IPS DF 6.9 (cell line): ENCODE measurements around the gene MUC2.

Source experiments
- DNase-seq: peaks from one replicate; pipeline ENCODE4 v3.0.0-alpha.2; 2013; ENCODE audit warnings: low read depth, low spot score
- H3K27ac ChIP-seq: one replicate; pipeline ENCODE4 v1.5.1; 2013; ENCODE audit warnings: low read length, control low read depth
- H3K27me3 ChIP-seq: 2 replicates; pipeline ENCODE4 v1.6.1; 2013; ENCODE audit warnings: mild to moderate bottlenecking, low read length; ENCODE audit not compliant: control insufficient read depth, insufficient read depth
- H3K36me3 ChIP-seq: 2 replicates; pipeline ENCODE4 v1.6.1; 2013; ENCODE audit warnings: low read length; ENCODE audit not compliant: control insufficient read depth, insufficient read depth
- H3K4me1 ChIP-seq: 2 replicates; pipeline ENCODE4 v1.6.1; 2013; ENCODE audit warnings: low read length; ENCODE audit not compliant: control insufficient read depth, insufficient read depth
- H3K4me3 ChIP-seq: 2 replicates; pipeline ENCODE4 v1.5.1; 2013; ENCODE audit warnings: mild to moderate bottlenecking, low read length
- H3K9me3 ChIP-seq: 2 replicates; pipeline ENCODE4 v1.6.1; 2013; ENCODE audit warnings: low read length, inconsistent platforms; ENCODE audit not compliant: control insufficient read depth, insufficient read depth
- WGBS: extraction: QIAGEN DNeasy Blood & Tissue Kit; methylation state at CpG from one replicate; pipeline ENCODE4 v1.1.7; 2013; ENCODE audit warnings: mixed read lengths, missing lambda C conversion rate; ENCODE audit not compliant: insufficient read length, insufficient coverage; 5-methylcytosine and 5-hydroxymethylcytosine counted together

Gene MUC2

GRCh38 chr11:1042626-1043562, 31.8 kb upstream of the MUC2 start:
- Histone ChIP-seq H3K9me3 (no peaks in the 10 kb centered on the region), H3K27ac (no peak overlapping the region), H3K27me3 (no peaks in the 10 kb centered on the region), H3K4me3 (no peak overlapping the region), H3K4me1 (no peaks in the 10 kb centered on the region), H3K36me3 (no peaks in the 10 kb centered on the region)
- no peak for DNase-seq
- WGBS, result no CpG with 5 or more reads among the region's 26 CpGs

- Histone ChIP-seq H3K9me3 (no peaks in the 10 kb centered on the region), H3K4me1 (no peaks in the 10 kb centered on the region), H3K36me3 (no peaks in the 10 kb centered on the region), H3K27me3 (no peaks in the 10 kb centered on the region), H3K27ac (no peak overlapping the region), H3K4me3 (no peak overlapping the region)
- DNase-seq, result no peak
- no CpG with 5 or more reads among the region's 20 CpGs for WGBS
Measured at GRCh38 chr11:1043563-1044096, 31.0 kb upstream of the MUC2 start.

GRCh38 chr11:1044160-1044559, 30.5 kb upstream of the MUC2 start:
- Histone ChIP-seq H3K36me3 (no peaks in the 10 kb centered on the region), H3K27ac (no peak overlapping the region), H3K27me3 (no peaks in the 10 kb centered on the region), H3K4me3 (no peak overlapping the region), H3K9me3 (no peaks in the 10 kb centered on the region), H3K4me1 (no peaks in the 10 kb centered on the region)
- WGBS, result no CpG with 5 or more reads among the region's 6 CpGs
- DNase-seq, result no peak

GRCh38 chr11:1047595-1048156, 27.0 kb upstream of the MUC2 start:
- no CpG with 5 or more reads among the region's 22 CpGs for WGBS
- no peak overlapping the region for H3K27ac ChIP-seq
- H3K36me3 ChIP-seq, result no peaks in the 10 kb centered on the region
- no peak for DNase-seq
- H3K9me3 ChIP-seq, result no peaks in the 10 kb centered on the region
- no peaks in the 10 kb centered on the region for H3K4me1 ChIP-seq
- no peaks in the 10 kb centered on the region for H3K27me3 ChIP-seq
- H3K4me3 ChIP-seq, result no peak overlapping the region

- Histone ChIP-seq H3K36me3 (no peaks in the 10 kb centered on the region), H3K27me3 (no peaks in the 10 kb centered on the region), H3K4me1 (no peaks in the 10 kb centered on the region), H3K9me3 (no peaks in the 10 kb centered on the region), H3K27ac (no peak overlapping the region), H3K4me3 (no peak overlapping the region)
- WGBS, result no CpG with 5 or more reads among the region's 25 CpGs
- no peak for DNase-seq
Measured at GRCh38 chr11:1048375-1049070, 26.2 kb upstream of the MUC2 start.

- no CpG with 5 or more reads among the region's 6 CpGs for WGBS
- Histone ChIP-seq H3K4me3 (no peak overlapping the region), H3K27me3 (no peaks in the 10 kb centered on the region), H3K9me3 (no peaks in the 10 kb centered on the region), H3K4me1 (no peaks in the 10 kb centered on the region), H3K27ac (no peak overlapping the region), H3K36me3 (no peaks in the 10 kb centered on the region)
- DNase-seq, result no peak
Measured at GRCh38 chr11:1049071-1049405, 25.6 kb upstream of the MUC2 start.

- Histone ChIP-seq H3K36me3 (no peaks in the 10 kb centered on the region), H3K27me3 (no peaks in the 10 kb centered on the region), H3K27ac (no peak overlapping the region), H3K4me1 (no peaks in the 10 kb centered on the region), H3K4me3 (no peak overlapping the region), H3K9me3 (no peaks in the 10 kb centered on the region)
- no peak for DNase-seq
- no CpG with 5 or more reads among the region's 13 CpGs for WGBS
Measured at GRCh38 chr11:1049431-1049891, 25.2 kb upstream of the MUC2 start.

GRCh38 chr11:1049911-1050580, 24.6 kb upstream of the MUC2 start:
- Histone ChIP-seq H3K36me3 (no peaks in the 10 kb centered on the region), H3K4me1 (0 out of 2 replicates have a peak, but pooled peaks cover 1% of the 10 kb centered on the region), H3K27me3 (no peaks in the 10 kb centered on the region), H3K27ac (no peak overlapping the region), H3K4me3 (no peak overlapping the region), H3K9me3 (no peaks in the 10 kb centered on the region)
- no CpG with 5 or more reads among the region's 18 CpGs for WGBS
- no peak for DNase-seq

GRCh38 chr11:1050581-1051355, 23.9 kb upstream of the MUC2 start:
- Histone ChIP-seq H3K27ac (no peak overlapping the region), H3K4me3 (no peak overlapping the region), H3K9me3 (no peaks in the 10 kb centered on the region), H3K36me3 (no peaks in the 10 kb centered on the region), H3K27me3 (no peaks in the 10 kb centered on the region), H3K4me1 (0 out of 2 replicates have a peak, but pooled peaks cover 1% of the 10 kb centered on the region)
- peak; percentile 57 for DNase-seq
- no CpG with 5 or more reads among the region's 39 CpGs for WGBS
